Measurements from ENCODE around the gene NTN1.

GRCh38 chr17:9290226-9290613, 268.9 kb downstream of the NTN1 start:
- TF ChIP-seq CTCF (IDR thresholded peaks at IDR 0.05) (no peak), POLR2A (IDR thresholded peaks at IDR 0.05) (no peak)
